RCC 7860 (cell line): ENCODE measurements around the gene EIF5A.
"Not testable (repeated sequence)": the region's sequence is repeated elsewhere in the genome, so short reads cannot be mapped to it uniquely, and the experiment has no call there.

Experiments used
- DNase-seq: peaks from one replicate; pipeline ENCODE4 v3.0.0-alpha.2; 2015; ENCODE audit warnings: low spot score
- FAIRE-seq: peaks from 2 replicates; lab custom pipeline; 2012; peaks lifted over from hg19 to GRCh38; lab: Jason Lieb, UNC

EIF5A gene

GRCh38 chr17:7329374-7329996 lies 22.1 kb downstream of the EIF5A start:
- FAIRE-seq (peak; percentile 83), DNase-seq (peak; percentile 93)

GRCh38 chr17:7329997-7330637 lies 22.7 kb downstream of the EIF5A start:
- FAIRE-seq, result no peak

GRCh38 chr17:7330638-7331015 lies 23.2 kb downstream of the EIF5A start:
- no peak for DNase-seq
- no peak for FAIRE-seq

More at GRCh38 chr17:7329997-7330637, 22.7 kb downstream of the EIF5A start:
- DNase-seq, result peak; percentile 29

- DNase-seq (no peak), FAIRE-seq (no peak)
These were observed 24.7 kb downstream of the EIF5A start for GRCh38 chr17:7332111-7332510.

GRCh38 chr17:7332600-7333069 lies 25.2 kb downstream of the EIF5A start:
- DNase-seq, FAIRE-seq: not testable (repeated sequence)

- no peak for DNase-seq
- FAIRE-seq, result no peak
These were observed 27.6 kb downstream of the EIF5A start for GRCh38 chr17:7334938-7335538.

GRCh38 chr17:7335765-7336164 lies 28.3 kb downstream of the EIF5A start:
- not testable (repeated sequence) for DNase-seq, FAIRE-seq

GRCh38 chr17:7336240-7337175 lies 29.1 kb downstream of the EIF5A start, which contains the start of gene ACAP1:
ACAP1 (plus strand) TSS chr17:7336529; CDS start chr17:7336735, 206 bp downstream.
- DNase-seq (no peak), FAIRE-seq (no peak)

- not testable (repeated sequence) for FAIRE-seq, DNase-seq
These were observed 30.2 kb downstream of the EIF5A start for GRCh38 chr17:7337600-7337999.

GRCh38 chr17:7340179-7340578 lies 32.8 kb downstream of the EIF5A start:
- no peak for DNase-seq
- FAIRE-seq, result no peak

GRCh38 chr17:7341842-7342241 lies 34.4 kb downstream of the EIF5A start:
- FAIRE-seq, result no peak
- no peak for DNase-seq

- DNase-seq (no peak), FAIRE-seq (no peak)
These were observed 35.8 kb downstream of the EIF5A start for GRCh38 chr17:7343250-7343649.

GRCh38 chr17:7346761-7347614 lies 39.6 kb downstream of the EIF5A start:
- no peak for FAIRE-seq
- DNase-seq, result no peak

GRCh38 chr17:7347630-7348477 lies 40.4 kb downstream of the EIF5A start:
- FAIRE-seq (no peak), DNase-seq (no peak)

GRCh38 chr17:7348478-7349242 lies 41.2 kb downstream of the EIF5A start:
- no peak for FAIRE-seq
- no peak for DNase-seq

GRCh38 chr17:7351665-7352502 lies 44.5 kb downstream of the EIF5A start, which contains the start of gene KCTD11:
KCTD11 (plus strand) TSS chr17:7352162.
- no peak for FAIRE-seq
- DNase-seq, result peak; percentile 94

GRCh38 chr17:7352503-7352889 lies 45.1 kb downstream of the EIF5A start:
- DNase-seq (no peak), FAIRE-seq (no peak)
